ENCODE results near the gene ZMYM4.

DNA sequence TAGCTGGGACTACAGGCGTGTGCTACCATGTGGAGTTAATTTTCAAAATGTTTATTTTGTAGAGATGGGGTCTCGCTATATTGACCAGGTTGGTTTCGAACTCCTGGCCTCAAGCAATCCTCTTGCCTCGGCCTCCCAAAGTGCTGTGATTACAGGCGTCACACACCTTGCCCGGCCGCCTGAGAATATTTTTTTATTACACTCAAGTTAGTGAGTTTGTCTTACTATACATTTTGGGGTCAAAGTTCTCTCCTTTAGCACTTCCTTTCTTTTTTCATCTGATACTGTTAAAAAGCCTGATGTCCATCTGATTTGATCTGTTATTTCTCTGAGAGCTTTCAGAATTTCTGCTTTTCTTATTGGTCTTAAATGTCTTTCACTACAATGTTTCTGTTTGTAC lies 159.9 kb downstream of the ZMYM4 start:
- TF ChIP-seq CTCF (IDR thresholded peaks at IDR 0.05) (no peak), POLR2A (IDR thresholded peaks at IDR 0.05) (no peak)
